Measurements from ENCODE around the gene TPPP2. TPM values are rescaled to one million over a fixed set of nuclear protein-coding genes. Genes with fewer than 3 reads are reported as not detected.

Gene TPPP2
- total RNA-seq, 1 donor from 2014 or later, result not detected

DNA sequence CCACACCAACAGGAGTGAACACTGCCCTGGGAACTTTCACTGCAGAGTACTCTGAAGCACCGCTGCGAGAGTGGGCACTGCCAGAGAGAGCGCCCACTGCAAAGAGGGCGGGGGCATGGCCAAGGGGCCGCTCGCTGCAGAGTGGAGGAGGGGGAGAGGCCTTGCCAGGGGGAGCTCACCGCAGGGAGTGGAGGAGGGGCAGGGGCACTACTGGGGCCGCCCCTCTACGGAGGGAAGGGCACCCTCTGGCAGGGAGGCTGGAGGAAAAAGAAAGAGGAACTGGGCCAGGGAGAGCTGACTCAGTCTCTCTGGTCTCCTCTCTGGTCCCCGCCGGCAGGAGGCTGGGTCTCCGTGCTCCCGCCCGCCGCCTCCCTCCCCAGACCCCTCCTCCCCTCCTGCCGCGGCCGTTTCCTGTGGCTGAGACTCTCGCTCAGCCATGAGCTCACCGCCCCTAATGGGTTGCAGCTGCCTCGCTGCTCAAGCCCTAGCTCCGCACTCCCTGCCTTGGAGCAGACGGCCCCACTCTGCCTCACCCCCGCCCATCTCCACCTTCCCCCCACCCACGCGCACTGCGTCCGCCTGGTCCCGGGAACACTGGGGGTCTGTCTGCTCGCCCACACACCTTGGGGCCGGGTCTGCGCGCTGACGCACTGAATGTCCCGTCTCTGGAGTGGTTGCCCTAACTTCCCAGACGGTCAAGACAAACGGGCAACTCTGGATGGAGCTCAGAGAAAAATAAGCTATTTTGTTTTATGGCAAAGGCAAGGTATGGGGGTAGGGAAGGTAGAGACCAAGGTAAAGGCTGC, 41.4 kb downstream of the TPPP2 start:
- peak; percentile 75 to 81 for DNase-seq (ENCODE audit: low spot score in 2 of 2, unreplicated experiment in 2 of 2)
- TF ChIP-seq, protein P1, sequence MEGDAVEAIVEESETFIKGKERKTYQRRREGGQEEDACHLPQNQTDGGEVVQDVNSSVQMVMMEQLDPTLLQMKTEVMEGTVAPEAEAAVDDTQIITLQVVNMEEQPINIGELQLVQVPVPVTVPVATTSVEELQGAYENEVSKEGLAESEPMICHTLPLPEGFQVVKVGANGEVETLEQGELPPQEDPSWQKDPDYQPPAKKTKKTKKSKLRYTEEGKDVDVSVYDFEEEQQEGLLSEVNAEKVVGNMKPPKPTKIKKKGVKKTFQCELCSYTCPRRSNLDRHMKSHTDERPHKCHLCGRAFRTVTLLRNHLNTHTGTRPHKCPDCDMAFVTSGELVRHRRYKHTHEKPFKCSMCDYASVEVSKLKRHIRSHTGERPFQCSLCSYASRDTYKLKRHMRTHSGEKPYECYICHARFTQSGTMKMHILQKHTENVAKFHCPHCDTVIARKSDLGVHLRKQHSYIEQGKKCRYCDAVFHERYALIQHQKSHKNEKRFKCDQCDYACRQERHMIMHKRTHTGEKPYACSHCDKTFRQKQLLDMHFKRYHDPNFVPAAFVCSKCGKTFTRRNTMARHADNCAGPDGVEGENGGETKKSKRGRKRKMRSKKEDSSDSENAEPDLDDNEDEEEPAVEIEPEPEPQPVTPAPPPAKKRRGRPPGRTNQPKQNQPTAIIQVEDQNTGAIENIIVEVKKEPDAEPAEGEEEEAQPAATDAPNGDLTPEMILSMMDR (IDR thresholded peaks at IDR 0.05; ENCODE audit: unreplicated experiment), result no peak
- peaks cover 7% of the 10 kb centered on the region for H3K27me3 Mint-ChIP-seq (ENCODE audit: low read depth)
- H3K36me3 Mint-ChIP-seq, result peaks cover 15% of the 10 kb centered on the region
- H3K4me1 Mint-ChIP-seq, result peaks cover 31% of the 10 kb centered on the region
- peak overlapping the region; percentile 93 for H3K27ac Mint-ChIP-seq
- H3K9me3 Mint-ChIP-seq, result no peaks in the 10 kb centered on the region
- H3K4me3 Mint-ChIP-seq, result peak overlapping the region; percentile 87

DNA sequence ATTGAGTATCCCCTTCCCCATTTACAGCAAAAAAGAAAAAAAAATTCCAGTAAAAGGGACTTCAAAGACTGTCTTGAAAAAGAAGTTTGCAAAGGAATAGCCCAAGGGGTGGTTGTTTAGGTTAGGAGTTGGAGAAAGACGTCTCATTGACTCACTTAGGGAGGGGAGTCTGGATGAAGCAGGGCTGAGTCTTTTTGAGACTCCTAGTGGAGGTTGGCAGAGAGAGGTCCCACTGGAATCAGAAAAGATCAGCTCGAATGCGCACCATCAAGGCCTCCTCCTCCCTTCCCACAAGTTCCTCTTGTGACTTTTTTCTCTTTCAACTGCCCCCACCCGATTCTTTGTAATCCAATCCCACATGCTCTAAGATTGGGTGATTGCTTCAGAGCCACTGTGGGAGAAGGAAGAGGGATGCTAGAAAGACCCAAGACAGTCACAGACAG, 42.0 kb downstream of the TPPP2 start:
- Mint-ChIP-seq H3K9me3 (no peaks in the 10 kb centered on the region), H3K27ac (peak overlapping the region; percentile 93), H3K27me3 (ENCODE audit: low read depth) (peaks cover 7% of the 10 kb centered on the region), H3K4me1 (peaks cover 31% of the 10 kb centered on the region), H3K36me3 (peaks cover 19% of the 10 kb centered on the region), H3K4me3 (peak overlapping the region; percentile 87)
- TF ChIP-seq, protein P1 (IDR thresholded peaks at IDR 0.05; ENCODE audit: unreplicated experiment), result no peak
- DNase-seq (ENCODE audit: low spot score in 2 of 2, unreplicated experiment in 2 of 2), result no peak

DNA sequence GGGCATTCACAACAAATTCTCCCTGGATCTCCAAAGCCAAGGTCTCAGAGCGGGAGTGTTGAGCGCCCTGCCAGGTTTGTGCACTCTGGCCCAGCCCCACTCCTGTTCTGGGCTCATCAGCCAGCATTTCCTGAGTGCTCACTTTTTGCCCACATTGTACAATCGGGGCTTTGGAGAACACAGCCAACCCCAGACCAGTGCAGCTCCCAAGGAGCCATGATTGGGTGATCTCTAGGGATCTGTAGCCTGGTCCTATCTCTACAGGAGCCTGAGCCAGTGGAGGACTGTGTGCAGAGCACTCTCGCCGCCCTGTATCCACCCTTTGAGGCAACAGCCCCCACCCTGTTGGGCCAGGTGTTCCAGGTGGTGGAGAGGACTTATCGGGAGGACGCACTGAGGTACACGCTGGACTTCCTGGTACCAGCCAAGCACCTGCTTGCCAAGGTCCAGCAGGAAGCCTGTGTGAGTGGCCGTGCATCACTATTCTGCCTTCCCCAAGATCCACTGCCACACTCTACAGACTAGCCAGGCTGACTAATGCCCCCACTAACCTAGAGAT, 42.8 kb downstream of the TPPP2 start:
- DNase-seq (ENCODE audit: low spot score in 2 of 2, unreplicated experiment in 2 of 2), result no peak
- Mint-ChIP-seq H3K27ac (peak overlapping the region; percentile 93), H3K9me3 (no peaks in the 10 kb centered on the region), H3K4me1 (peaks cover 31% of the 10 kb centered on the region), H3K27me3 (ENCODE audit: low read depth) (peaks cover 7% of the 10 kb centered on the region), H3K36me3 (peaks cover 26% of the 10 kb centered on the region), H3K4me3 (peak overlapping the region; percentile 87)
- TF ChIP-seq, protein P1 (IDR thresholded peaks at IDR 0.05; ENCODE audit: unreplicated experiment), result no peak

DNA sequence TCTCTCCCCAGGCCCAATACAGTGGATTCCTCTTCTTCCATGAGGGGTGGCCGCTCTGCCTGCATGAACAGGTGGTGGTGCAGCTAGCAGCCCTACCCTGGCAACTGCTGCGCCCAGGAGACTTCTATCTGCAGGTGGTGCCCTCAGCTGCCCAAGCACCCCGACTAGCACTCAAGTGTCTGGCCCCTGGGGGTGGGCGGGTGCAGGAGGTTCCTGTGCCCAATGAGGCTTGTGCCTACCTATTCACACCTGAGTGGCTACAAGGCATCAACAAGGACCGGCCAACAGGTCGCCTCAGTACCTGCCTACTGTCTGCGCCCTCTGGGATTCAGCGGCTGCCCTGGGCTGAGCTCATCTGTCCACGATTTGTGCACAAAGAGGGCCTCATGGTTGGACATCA, 43.9 kb downstream of the TPPP2 start:
- Mint-ChIP-seq H3K4me3 (no peak overlapping the region), H3K9me3 (no peaks in the 10 kb centered on the region), H3K36me3 (peaks cover 26% of the 10 kb centered on the region), H3K27me3 (ENCODE audit: low read depth) (peaks cover 2% of the 10 kb centered on the region), H3K27ac (no peak overlapping the region), H3K4me1 (peaks cover 24% of the 10 kb centered on the region)
- DNase-seq (ENCODE audit: low spot score in 2 of 2, unreplicated experiment in 2 of 2), result no peak
- TF ChIP-seq, protein P1 (IDR thresholded peaks at IDR 0.05; ENCODE audit: unreplicated experiment), result no peak

DNA sequence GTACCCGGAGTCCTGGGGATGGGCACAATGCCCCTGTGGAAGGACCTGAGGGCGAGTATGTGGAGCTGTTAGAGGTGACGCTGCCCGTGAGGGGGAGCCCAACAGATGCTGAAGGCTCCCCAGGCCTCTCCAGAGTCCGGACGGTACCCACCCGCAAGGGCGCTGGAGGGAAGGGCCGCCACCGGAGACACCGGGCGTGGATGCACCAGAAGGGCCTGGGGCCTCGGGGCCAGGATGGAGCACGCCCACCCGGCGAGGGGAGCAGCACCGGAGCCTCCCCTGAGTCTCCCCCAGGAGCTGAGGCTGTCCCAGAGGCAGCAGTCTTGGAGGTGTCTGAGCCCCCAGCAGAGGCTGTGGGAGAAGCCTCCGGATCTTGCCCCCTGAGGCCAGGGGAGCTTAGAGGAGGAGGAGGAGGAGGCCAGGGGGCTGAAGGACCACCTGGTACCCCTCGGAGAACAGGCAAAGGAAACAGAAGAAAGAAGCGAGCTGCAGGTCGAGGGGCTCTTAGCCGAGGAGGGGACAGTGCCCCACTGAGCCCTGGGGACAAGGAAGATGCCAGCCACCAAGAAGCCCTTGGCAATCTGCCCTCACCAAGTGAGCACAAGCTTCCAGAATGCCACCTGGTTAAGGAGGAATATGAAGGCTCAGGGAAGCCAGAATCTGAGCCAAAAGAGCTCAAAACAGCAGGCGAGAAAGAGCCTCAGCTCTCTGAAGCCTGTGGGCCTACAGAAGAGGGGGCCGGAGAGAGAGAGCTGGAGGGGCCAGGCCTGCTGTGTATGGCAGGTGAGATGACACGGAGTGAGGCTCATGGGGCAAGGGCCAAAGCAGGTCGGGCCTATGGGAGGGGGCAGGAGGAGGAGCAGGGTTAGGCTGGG, 44.6 kb downstream of the TPPP2 start:
- peaks cover 18% of the 10 kb centered on the region for H3K4me1 Mint-ChIP-seq
- peaks cover 26% of the 10 kb centered on the region for H3K36me3 Mint-ChIP-seq
- H3K4me3 Mint-ChIP-seq, result no peak overlapping the region
- no peak overlapping the region for H3K27ac Mint-ChIP-seq
- no peaks in the 10 kb centered on the region for H3K27me3 Mint-ChIP-seq (ENCODE audit: low read depth)
- no peaks in the 10 kb centered on the region for H3K9me3 Mint-ChIP-seq
- TF ChIP-seq, protein P1 (IDR thresholded peaks at IDR 0.05; ENCODE audit: unreplicated experiment), result no peak
- no peak for DNase-seq (ENCODE audit: low spot score in 2 of 2, unreplicated experiment in 2 of 2)

Data from mesothelial cell of epicardium (in vitro differentiated cells).